Measurements from ENCODE around the gene GJA4. TPM values are rescaled to one million over a fixed set of nuclear protein-coding genes. Genes with fewer than 3 reads are reported as not detected.

Gene GJA4
- polyA plus RNA-seq (ENCODE audit: low read depth in 6 of 6) = not detected

GRCh38 chr1:34792868-34793727 lies at the start of gene GJA4:
TSS of gene GJA4 (plus strand) at chr1:34792999. CDS start at chr1:34794214, 1,215 bp downstream.
- H3K4me1 Mint-ChIP-seq = peaks cover 8 to 15% (median 13%) of the 10 kb centered on the region in 3 donors
- ATAC-seq (ENCODE audit: low read depth in 2 of 2) (no peak), DNase-seq (no peak)
- H3K4me3 Mint-ChIP-seq = peak within 1 kb of the TSS; percentile 28 to 81 (median 68)
- H3K27me3 Mint-ChIP-seq = peaks cover 33 to 48% (median 44%) of the 10 kb centered on the region in 3 donors
- H3K9me3 Mint-ChIP-seq = no peaks in the 10 kb centered on the region
- H3K27ac Mint-ChIP-seq = peak within 1 kb of the TSS in 1 of 6 donors; percentile 74
- H3K36me3 Mint-ChIP-seq = no peaks in the 10 kb centered on the region

DNA sequence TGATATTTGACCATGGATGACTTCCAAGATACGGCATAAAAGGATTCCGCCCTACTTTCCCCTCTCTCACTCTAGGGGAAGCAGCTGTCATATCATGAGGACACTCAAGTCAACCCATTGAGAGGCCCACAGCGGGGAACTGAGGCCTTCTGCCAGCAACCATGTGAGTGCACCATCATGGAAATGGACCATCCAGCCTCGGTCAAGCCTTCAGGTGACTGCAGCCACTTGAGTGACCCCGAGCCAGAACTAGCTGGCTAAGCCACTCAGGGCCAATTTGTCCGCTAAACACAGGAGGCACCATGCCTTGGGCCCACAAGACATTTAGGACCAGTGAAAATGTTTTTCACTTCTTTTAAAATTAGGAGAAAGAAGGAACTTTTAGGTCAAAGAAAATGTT lies 49.0 kb upstream of the GJA4 start:
- Mint-ChIP-seq H3K36me3 (no peaks in the 10 kb centered on the region), H3K27me3 (peaks cover 0 to 60% (median 32%) of the 10 kb centered on the region in 3 donors), H3K27ac (no peak overlapping the region), H3K4me1 (peaks cover 0 to 7% (median 0%) of the 10 kb centered on the region in 3 donors), H3K9me3 (peaks cover 0 to 1% (median 0%) of the 10 kb centered on the region in 7 donors), H3K4me3 (no peak overlapping the region)
- no peak for ATAC-seq (ENCODE audit: low read depth in 2 of 2)
- no peak for DNase-seq

- Mint-ChIP-seq H3K9me3 (peaks cover 0 to 1% (median 0%) of the 10 kb centered on the region in 7 donors), H3K27me3 (peaks cover 4 to 50% (median 36%) of the 10 kb centered on the region in 3 donors), H3K36me3 (no peaks in the 10 kb centered on the region), H3K4me1 (peaks cover 0 to 7% (median 0%) of the 10 kb centered on the region in 3 donors), H3K4me3 (no peak overlapping the region), H3K27ac (no peak overlapping the region)
- DNase-seq = no peak
- ATAC-seq (ENCODE audit: low read depth in 2 of 2) = no peak
Measured at GRCh38 chr1:34744851-34745250, 47.9 kb upstream of the GJA4 start.

- H3K27me3 Mint-ChIP-seq = peaks cover 4 to 43% (median 29%) of the 10 kb centered on the region in 3 donors
- H3K4me3 Mint-ChIP-seq = no peak overlapping the region
- peaks cover 0 to 1% (median 0%) of the 10 kb centered on the region in 7 donors for H3K9me3 Mint-ChIP-seq
- ATAC-seq (ENCODE audit: low read depth in 2 of 2) (no peak), DNase-seq (no peak)
- H3K4me1 Mint-ChIP-seq = peaks cover 0 to 7% (median 0%) of the 10 kb centered on the region in 3 donors
- H3K27ac Mint-ChIP-seq = no peak overlapping the region
- no peaks in the 10 kb centered on the region for H3K36me3 Mint-ChIP-seq
Measured at GRCh38 chr1:34745666-34746065, 47.1 kb upstream of the GJA4 start.

- no peaks in the 10 kb centered on the region for H3K36me3 Mint-ChIP-seq
- H3K27me3 Mint-ChIP-seq = peaks cover 4 to 43% (median 26%) of the 10 kb centered on the region in 3 donors
- no peak overlapping the region for H3K4me3 Mint-ChIP-seq
- H3K27ac Mint-ChIP-seq = no peak overlapping the region
- H3K9me3 Mint-ChIP-seq = peaks cover 0 to 1% (median 0%) of the 10 kb centered on the region in 7 donors
- no peak for DNase-seq
- ATAC-seq (ENCODE audit: low read depth in 2 of 2) = no peak
- H3K4me1 Mint-ChIP-seq = peaks cover 0 to 7% (median 0%) of the 10 kb centered on the region in 3 donors
Measured at GRCh38 chr1:34746101-34746500, 46.7 kb upstream of the GJA4 start.

GRCh38 chr1:34746785-34747637 lies 45.8 kb upstream of the GJA4 start:
- ATAC-seq (ENCODE audit: low read depth in 2 of 2) = no peak
- no peaks in the 10 kb centered on the region for H3K36me3 Mint-ChIP-seq
- no peak overlapping the region for H3K4me3 Mint-ChIP-seq

GRCh38 chr1:34747638-34747941 lies 45.2 kb upstream of the GJA4 start:
- peaks cover 5 to 35% (median 20%) of the 10 kb centered on the region in 3 donors for H3K27me3 Mint-ChIP-seq
- no peak overlapping the region for H3K4me3 Mint-ChIP-seq
- peaks cover 0 to 1% (median 0%) of the 10 kb centered on the region in 7 donors for H3K9me3 Mint-ChIP-seq
- ATAC-seq (ENCODE audit: low read depth in 2 of 2) (no peak), DNase-seq (no peak)
- H3K27ac Mint-ChIP-seq = no peak overlapping the region
- H3K36me3 Mint-ChIP-seq = no peaks in the 10 kb centered on the region
- H3K4me1 Mint-ChIP-seq = peaks cover 0 to 2% (median 0%) of the 10 kb centered on the region in 3 donors

More at GRCh38 chr1:34746785-34747637, 45.8 kb upstream of the GJA4 start:
- H3K9me3 Mint-ChIP-seq = peaks cover 0 to 1% (median 0%) of the 10 kb centered on the region in 7 donors
- no peak for DNase-seq
- H3K4me1 Mint-ChIP-seq = peaks cover 0 to 7% (median 0%) of the 10 kb centered on the region in 3 donors
- peaks cover 4 to 41% (median 26%) of the 10 kb centered on the region in 3 donors for H3K27me3 Mint-ChIP-seq
- no peak overlapping the region for H3K27ac Mint-ChIP-seq

- Mint-ChIP-seq H3K9me3 (peaks cover 0 to 1% (median 0%) of the 10 kb centered on the region in 7 donors), H3K27me3 (peaks cover 9 to 31% (median 27%) of the 10 kb centered on the region in 3 donors), H3K4me3 (no peak overlapping the region), H3K36me3 (no peaks in the 10 kb centered on the region), H3K4me1 (no peaks in the 10 kb centered on the region), H3K27ac (no peak overlapping the region)
- DNase-seq = no peak
- ATAC-seq (ENCODE audit: low read depth in 2 of 2) = no peak
Measured at GRCh38 chr1:34749992-34750391, 42.8 kb upstream of the GJA4 start.

DNA sequence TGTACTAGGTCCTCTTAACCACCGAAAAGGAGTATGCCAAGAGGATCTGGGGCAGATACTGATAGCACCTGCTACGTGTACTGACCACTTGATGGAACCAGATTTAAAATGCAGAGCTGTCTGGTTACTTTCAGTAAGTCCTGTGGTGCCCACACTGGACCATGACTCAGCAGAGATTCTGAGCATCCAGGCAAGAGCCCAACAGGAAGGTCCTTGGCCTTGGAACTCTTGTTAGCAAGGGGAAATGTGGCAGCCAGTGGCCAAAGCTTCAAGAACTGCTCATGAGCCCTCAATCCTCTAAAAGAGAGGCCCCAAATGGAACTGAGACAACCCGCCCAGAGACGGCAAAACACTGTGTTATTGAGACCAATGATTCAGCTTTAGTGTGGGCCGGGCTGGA lies 42.2 kb upstream of the GJA4 start:
- Mint-ChIP-seq H3K9me3 (peaks cover 0 to 1% (median 0%) of the 10 kb centered on the region in 7 donors), H3K27me3 (peaks cover 9 to 27% (median 25%) of the 10 kb centered on the region in 3 donors), H3K4me1 (no peaks in the 10 kb centered on the region), H3K4me3 (no peak overlapping the region), H3K36me3 (no peaks in the 10 kb centered on the region), H3K27ac (no peak overlapping the region)
- DNase-seq (no peak), ATAC-seq (ENCODE audit: low read depth in 2 of 2) (no peak)

DNA sequence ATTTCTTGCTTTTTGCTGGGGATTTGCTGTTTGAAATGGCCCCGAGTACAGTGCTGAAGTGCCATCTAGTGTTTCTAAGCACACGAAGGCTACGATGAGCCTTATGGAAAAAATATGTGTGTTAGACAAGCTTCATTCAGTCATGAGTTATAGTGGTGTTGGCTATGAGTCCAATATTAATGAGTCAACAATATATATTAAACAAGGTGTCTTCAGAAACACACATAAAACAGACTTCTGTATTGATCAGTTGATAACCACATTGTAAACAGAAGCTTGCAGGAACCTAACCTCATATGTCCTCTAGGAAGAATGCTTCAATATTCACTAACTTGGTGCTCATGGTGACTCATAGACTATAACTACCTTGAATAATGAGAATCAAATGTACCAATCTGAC lies 39.6 kb upstream of the GJA4 start:
- no peak for DNase-seq
- Mint-ChIP-seq H3K9me3 (peaks cover 0 to 3% (median 0%) of the 10 kb centered on the region in 7 donors), H3K27ac (no peak overlapping the region)

DNA sequence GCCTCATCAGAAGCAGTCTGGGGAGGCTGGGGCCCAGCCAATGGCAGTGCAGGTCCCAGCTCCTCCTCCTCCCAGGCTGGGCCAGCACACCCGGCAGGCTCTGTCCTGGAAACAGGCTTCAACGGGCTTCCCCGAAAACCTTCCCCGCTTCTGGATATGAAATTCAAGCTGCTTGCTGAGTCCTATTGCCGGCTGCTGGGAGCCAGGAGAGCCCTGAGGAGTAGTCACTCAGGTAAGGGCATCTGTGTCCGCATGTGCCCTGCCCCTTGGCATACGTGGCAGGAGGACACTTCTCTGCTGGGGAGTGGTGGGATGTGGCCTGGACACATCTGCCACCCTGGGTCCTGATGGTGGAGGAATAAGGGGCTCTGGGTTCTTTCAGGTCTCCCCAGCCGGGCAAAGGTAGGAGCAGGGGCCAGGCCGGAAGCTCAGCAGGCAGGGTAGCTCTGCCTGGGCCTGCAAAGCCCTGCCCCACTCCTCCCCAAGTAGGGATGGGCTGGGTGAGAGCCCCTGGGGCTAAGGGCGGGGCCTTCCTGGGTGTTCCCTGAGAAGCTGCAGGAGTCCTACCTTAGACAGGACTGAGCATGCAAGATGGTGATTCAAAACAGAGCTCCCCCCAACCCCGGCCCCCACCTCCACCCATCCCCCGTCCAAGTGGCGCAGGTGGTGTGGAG lies 37.7 kb upstream of the GJA4 start, which contains the start of gene GJB5:
GJB5 (plus strand) TSS at position 84 of the 674 bp plus-strand sequence. CDS start 2,284 bp downstream, outside the sequence.
- Mint-ChIP-seq H3K27me3 (peaks cover 9 to 25% (median 17%) of the 10 kb centered on the region in 3 donors), H3K4me3 (peak within 1 kb of the TSS in 1 of 8 donors; percentile 77), H3K27ac (peak within 1 kb of the TSS in 1 of 6 donors; percentile 0), H3K9me3 (peaks cover 0 to 3% (median 0%) of the 10 kb centered on the region in 7 donors), H3K36me3 (no peaks in the 10 kb centered on the region), H3K4me1 (no peaks in the 10 kb centered on the region)
- no peak for ATAC-seq (ENCODE audit: low read depth in 2 of 2)
- DNase-seq = no peak

More for the DNA sequence above, 39.6 kb upstream of the GJA4 start:
- Mint-ChIP-seq H3K4me1 (no peaks in the 10 kb centered on the region), H3K27me3 (peaks cover 13 to 19% (median 19%) of the 10 kb centered on the region in 3 donors), H3K36me3 (no peaks in the 10 kb centered on the region), H3K4me3 (no peak overlapping the region)
- ATAC-seq (ENCODE audit: low read depth in 2 of 2) = no peak

- H3K27ac Mint-ChIP-seq = no peak overlapping the region
Measured at GRCh38 chr1:34755961-34756360, 36.8 kb upstream of the GJA4 start.

GRCh38 chr1:34757386-34757785 lies 35.4 kb upstream of the GJA4 start:
- no peak overlapping the region for H3K4me3 Mint-ChIP-seq
- no peak for DNase-seq

More at GRCh38 chr1:34755961-34756360, 36.8 kb upstream of the GJA4 start:
- Mint-ChIP-seq H3K27me3 (peaks cover 9 to 23% (median 18%) of the 10 kb centered on the region in 3 donors), H3K36me3 (no peaks in the 10 kb centered on the region), H3K4me3 (peak overlapping the region in 1 of 8 donors; percentile 77), H3K4me1 (no peaks in the 10 kb centered on the region), H3K9me3 (peaks cover 0 to 3% (median 0%) of the 10 kb centered on the region in 7 donors)
- no peak for DNase-seq
- ATAC-seq (ENCODE audit: low read depth in 2 of 2) = no peak

More at GRCh38 chr1:34757386-34757785, 35.4 kb upstream of the GJA4 start:
- H3K4me1 Mint-ChIP-seq = no peaks in the 10 kb centered on the region
- H3K27ac Mint-ChIP-seq = no peak overlapping the region
- peaks cover 0 to 3% (median 0%) of the 10 kb centered on the region in 7 donors for H3K9me3 Mint-ChIP-seq
- no peak for ATAC-seq (ENCODE audit: low read depth in 2 of 2)
- H3K27me3 Mint-ChIP-seq = peaks cover 9 to 26% (median 25%) of the 10 kb centered on the region in 3 donors
- H3K36me3 Mint-ChIP-seq = no peaks in the 10 kb centered on the region

All from naive B cell (primary cell).